Epithelial cell of esophagus (primary cell): ENCODE measurements around the gene PITHD1.
A peak's percentile ranks its signal among the peaks of the same experiment; 100 is the strongest.
"Not testable (repeated sequence)": the region's sequence is repeated elsewhere in the genome, so short reads cannot be mapped to it uniquely, and the experiment has no call there.

Experiments
- DNase-seq: peaks from one replicate; pipeline ENCODE4 v3.0.0; 2010; ENCODE audit warnings: low read depth
- H3K4me3 ChIP-seq: 2 replicates; pipeline ENCODE4 v1.5.1; 2011; ENCODE audit warnings: mild to moderate bottlenecking, low read length, control low read depth
- TF ChIP-seq, protein P1 (sequence below): IDR thresholded peaks from 2 replicates; pipeline ENCODE4 v1.5.1; 2011; ENCODE audit warnings: low read depth, mild to moderate bottlenecking, low read length, control low read depth, inconsistent platforms; ENCODE audit not compliant: insufficient read depth; ENCODE audit errors: missing control alignments

Gene PITHD1, protein sequence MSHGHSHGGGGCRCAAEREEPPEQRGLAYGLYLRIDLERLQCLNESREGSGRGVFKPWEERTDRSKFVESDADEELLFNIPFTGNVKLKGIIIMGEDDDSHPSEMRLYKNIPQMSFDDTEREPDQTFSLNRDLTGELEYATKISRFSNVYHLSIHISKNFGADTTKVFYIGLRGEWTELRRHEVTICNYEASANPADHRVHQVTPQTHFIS

DNA sequence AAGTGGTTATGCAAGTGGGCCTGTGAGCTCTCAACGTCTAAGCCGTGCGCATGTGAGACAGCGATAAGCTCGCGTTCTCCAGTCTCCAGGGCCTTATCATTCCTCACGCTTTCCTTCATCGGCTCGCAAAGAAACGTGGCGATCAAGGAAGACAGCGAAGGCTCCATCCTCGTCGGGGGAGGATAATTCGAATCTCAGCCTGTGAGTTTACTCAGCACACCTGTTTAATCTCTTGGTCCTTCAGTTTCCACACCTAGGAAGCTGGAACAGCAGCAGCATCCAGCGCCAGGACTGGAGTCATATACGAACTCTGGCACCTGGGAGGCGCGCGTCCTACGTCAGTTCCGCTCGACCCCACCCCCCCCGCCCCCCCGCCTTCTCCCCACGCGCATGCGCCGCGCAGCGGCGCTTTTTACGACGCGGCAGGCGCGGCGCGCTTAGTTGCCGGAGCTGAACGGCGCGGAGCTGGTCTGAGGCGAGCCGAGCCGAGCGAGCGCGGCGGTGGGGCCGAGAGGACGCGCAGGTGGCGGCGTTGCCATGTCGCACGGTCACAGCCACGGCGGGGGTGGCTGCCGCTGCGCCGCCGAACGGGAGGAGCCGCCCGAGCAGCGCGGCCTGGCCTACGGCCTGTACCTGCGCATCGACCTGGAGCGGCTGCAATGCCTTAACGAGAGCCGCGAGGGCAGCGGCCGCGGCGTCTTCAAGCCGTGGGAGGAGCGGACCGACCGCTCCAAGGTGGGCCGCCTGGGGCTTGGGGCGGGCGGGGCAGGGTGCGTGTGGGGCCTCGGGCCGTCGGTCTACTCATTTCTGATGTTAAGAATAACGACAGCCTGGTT lies at the start of gene PITHD1:
TSS of gene PITHD1 (plus strand) at position 440 of the 836 bp plus-strand sequence. CDS start at position 538, 98 bp downstream.
- TF ChIP-seq, protein P1, sequence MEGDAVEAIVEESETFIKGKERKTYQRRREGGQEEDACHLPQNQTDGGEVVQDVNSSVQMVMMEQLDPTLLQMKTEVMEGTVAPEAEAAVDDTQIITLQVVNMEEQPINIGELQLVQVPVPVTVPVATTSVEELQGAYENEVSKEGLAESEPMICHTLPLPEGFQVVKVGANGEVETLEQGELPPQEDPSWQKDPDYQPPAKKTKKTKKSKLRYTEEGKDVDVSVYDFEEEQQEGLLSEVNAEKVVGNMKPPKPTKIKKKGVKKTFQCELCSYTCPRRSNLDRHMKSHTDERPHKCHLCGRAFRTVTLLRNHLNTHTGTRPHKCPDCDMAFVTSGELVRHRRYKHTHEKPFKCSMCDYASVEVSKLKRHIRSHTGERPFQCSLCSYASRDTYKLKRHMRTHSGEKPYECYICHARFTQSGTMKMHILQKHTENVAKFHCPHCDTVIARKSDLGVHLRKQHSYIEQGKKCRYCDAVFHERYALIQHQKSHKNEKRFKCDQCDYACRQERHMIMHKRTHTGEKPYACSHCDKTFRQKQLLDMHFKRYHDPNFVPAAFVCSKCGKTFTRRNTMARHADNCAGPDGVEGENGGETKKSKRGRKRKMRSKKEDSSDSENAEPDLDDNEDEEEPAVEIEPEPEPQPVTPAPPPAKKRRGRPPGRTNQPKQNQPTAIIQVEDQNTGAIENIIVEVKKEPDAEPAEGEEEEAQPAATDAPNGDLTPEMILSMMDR: no peak

DNA sequence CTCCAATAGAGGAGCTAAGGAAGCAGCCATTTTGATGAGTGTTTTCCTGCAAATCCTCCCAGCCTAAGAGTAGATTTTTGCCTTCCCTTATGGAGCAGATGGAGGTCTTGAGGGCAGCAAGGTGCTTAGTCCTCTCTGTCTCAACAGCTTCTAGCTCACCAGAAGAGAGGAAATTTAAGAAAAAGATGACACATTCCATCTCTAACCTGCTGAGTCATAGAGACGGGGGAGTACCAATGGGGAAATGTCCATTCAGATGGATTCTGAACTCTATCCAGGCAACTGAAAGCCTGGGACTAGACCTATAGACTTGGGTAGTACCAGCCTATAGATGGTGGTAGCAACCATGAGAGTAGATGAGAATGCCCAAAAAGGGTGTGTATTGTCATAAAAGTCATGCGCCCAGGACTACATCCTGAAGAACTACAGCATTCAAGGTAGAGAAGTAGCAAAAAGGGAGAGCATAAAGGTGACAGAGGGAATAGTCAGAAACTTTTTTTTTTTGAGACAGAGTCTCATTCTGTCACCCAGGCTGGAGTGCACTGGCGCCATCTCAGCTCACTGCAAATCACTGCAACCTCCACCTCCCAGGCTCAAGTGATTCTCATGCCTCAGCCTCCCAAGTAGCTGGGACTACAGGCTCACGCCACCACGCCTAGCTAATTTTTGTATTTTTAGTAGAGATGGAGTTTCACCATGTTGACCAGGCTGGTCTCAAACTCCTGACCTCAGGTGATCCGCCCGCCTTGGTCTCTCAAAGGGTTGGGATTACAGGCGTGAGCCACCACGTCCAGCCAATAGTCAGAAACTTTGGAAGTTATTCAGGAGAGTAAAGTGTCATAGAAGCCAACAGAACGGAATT lies 45.6 kb upstream of the PITHD1 start:
- TF ChIP-seq, protein P1: no peak
- peak; percentile 43 for DNase-seq
- no peak overlapping the region for H3K4me3 ChIP-seq

More for the DNA sequence above, at the start of gene PITHD1:
- peak within 1 kb of the TSS; percentile 79 for H3K4me3 ChIP-seq
- peak; percentile 86 for DNase-seq

DNA sequence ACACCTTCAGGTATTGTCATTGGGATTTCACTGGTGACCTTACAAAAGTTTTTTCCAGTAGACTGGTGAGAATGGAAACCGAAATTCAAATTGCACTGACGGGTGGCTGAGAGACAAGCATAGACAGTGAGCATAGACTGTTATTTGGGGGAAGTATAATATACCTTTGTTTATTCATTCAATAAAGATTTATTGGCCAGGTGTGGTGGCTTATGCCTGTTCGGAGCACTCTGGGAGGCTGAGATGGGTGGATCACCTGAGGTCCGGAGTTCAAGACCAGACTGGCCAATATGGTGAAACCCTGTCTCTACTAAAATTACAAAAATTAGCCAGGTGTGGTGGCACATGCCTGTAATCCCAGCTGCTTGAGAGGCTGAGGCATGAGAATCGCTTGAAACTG lies 44.9 kb upstream of the PITHD1 start:
- H3K4me3 ChIP-seq: not testable (repeated sequence)

DNA sequence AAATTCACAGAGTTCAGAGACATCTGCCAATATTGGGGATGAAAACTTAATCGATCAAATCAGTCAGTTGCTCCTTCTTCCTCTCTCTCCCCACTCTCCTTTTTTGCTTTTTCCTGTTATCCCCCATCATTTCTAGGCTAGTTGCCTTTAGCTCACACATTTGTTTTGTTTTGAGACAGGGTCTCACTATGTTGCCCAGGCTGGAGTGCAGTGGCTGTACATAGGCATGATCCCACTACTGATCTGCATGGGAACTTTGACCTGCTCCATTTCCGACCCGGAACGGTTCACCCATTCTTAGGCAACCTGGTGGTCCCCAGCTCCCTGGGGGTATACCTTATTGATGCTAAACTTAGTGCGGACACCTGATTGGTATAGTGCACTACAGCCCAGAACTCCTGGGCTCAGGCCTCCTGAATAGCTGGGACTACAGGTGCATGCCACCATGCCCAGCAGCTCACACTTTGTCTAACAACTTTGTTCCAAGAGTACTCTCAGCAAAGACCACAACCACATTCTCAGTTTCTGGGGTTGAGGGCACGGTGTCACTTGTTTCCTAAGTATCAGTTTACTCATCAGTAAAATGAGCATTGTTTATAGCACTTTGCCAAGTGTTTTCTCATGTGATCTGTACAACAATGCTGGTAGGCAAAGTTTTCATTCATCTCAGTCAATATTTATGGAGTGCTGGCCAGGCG lies 41.6 kb upstream of the PITHD1 start:
- no peak overlapping the region for H3K4me3 ChIP-seq
- TF ChIP-seq, protein P1: no peak

More for the DNA sequence above, 44.9 kb upstream of the PITHD1 start:
- not testable (repeated sequence) for DNase-seq

DNA sequence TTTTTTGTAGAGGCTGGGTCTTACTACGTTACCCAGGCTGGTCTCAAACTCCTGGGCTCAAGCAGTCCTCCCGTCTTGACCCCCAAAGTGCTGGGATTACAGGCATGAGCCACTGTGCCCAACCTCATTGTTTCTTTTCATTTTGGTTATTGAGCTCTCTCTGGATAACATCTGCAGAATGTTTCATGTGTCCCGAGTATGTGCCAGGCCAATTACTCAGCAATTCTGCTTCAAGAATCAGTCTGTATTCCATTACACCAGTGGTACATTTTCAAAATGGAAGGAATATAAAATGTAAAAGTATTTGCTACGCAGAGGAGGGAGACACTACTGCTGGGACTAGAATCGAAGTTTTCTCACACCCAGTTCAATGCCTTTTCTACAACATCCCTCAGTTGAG lies 36.6 kb upstream of the PITHD1 start:
- no peak overlapping the region for H3K4me3 ChIP-seq
- no peak for DNase-seq
- TF ChIP-seq, protein P1: no peak

More for the DNA sequence above, 41.6 kb upstream of the PITHD1 start:
- no peak for DNase-seq

DNA sequence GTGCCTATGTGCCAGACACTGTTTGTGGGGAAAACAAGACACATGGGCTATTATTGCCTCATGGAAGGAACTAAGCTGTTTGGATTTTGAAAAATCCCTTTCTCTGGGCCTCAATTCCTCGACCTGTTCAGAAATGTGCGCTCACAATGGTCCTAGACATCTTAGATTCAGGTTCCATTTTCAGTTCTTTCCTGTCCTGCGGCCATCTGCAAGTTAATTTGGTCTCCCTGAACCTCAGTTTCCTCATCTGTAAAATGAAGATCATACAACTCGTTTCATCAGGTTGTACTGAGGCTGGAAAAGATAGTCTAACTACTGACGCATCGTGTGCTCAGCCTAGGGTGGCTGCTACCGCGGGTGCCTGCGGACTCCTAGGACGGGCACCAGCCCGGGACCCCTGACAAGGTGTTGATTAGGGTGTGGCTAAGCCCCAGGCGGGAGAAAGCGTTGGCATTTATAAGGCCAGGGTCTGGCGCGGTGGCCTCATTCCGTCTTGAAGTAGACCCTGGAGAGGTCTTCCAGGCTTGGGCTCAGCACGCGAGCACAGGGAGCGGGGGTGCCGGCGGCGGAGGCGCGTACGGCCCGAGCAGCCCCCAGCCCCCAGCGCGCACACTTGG lies 35.4 kb upstream of the PITHD1 start:
- peak overlapping the region; percentile 83 for H3K4me3 ChIP-seq
- DNase-seq: peak; percentile 33
- TF ChIP-seq, protein P1: no peak
